SK-N-SH treated with all-trans-retinoic acid at 6 μM for 48 hours (cell line): ENCODE measurements around the gene SNTB2.

ENCODE experiments used
- ATAC-seq: fragments of 200-7000 bp; cut with Tn5 transposase; 3 replicates; pipeline ENCODE4 v1.9.1; 2020; ENCODE audit warnings: mild to moderate bottlenecking, moderate library complexity
- ARNTL ChIP-seq: fragments of 450-650 bp; formaldehyde crosslinking; IDR thresholded peaks from 2 replicates; pipeline ENCODE4 v1.5.0; 2020; ENCODE audit warnings: low read depth, mild to moderate bottlenecking, moderate library complexity, borderline replicate concordance
- CSDC2 ChIP-seq: fragments of 250-450 bp; sonication (Bioruptor Pico); IDR thresholded peaks from 2 replicates; pipeline ENCODE4 v1.5.0; 2020; ENCODE audit warnings: mild to moderate bottlenecking, moderate library complexity
- CSRNP3 ChIP-seq: fragments of 250-450 bp; sonication (Bioruptor Pico); IDR thresholded peaks from 2 replicates; pipeline ENCODE4 v1.5.1; 2021; ENCODE audit warnings: mild to moderate bottlenecking, moderate library complexity
- ESRRG ChIP-seq: fragments of 250-450 bp; sonication (Bioruptor Pico); IDR thresholded peaks from 2 replicates; pipeline ENCODE4 v1.6.1; 2021; ENCODE audit warnings: mild to moderate bottlenecking
- GLIS3 ChIP-seq: fragments of 250-450 bp; sonication (Bioruptor Pico); IDR thresholded peaks from 2 replicates; pipeline ENCODE4 v1.5.0; 2020; ENCODE audit warnings: mild to moderate bottlenecking, moderate library complexity
- ISL1 ChIP-seq: fragments of 250-450 bp; sonication (Bioruptor Pico); IDR thresholded peaks from 2 replicates; pipeline ENCODE4 v2.1.2; 2022; ENCODE audit warnings: mild to moderate bottlenecking, moderate library complexity
- OSR1 ChIP-seq: fragments of 250-450 bp; sonication (Bioruptor Pico); IDR thresholded peaks from 2 replicates; pipeline ENCODE4 v1.8.0; 2022; ENCODE audit warnings: moderate library complexity, mild to moderate bottlenecking, inconsistent platforms
- PATZ1 ChIP-seq: fragments of 250-450 bp; sonication (Bioruptor Pico); IDR thresholded peaks from 2 replicates; pipeline ENCODE4 v1.8.0; 2020; ENCODE audit warnings: mild to moderate bottlenecking, moderate library complexity, borderline replicate concordance
- POU6F1 ChIP-seq: fragments of 250-450 bp; sonication (Bioruptor Pico); IDR thresholded peaks from 2 replicates; pipeline ENCODE4 v1.8.0; 2021; ENCODE audit warnings: low read depth, mild to moderate bottlenecking, moderate library complexity, borderline replicate concordance
- PPARA ChIP-seq: fragments of 250-450 bp; sonication (Bioruptor Pico); IDR thresholded peaks from 2 replicates; pipeline ENCODE4 v1.5.0; 2020; ENCODE audit warnings: mild to moderate bottlenecking, borderline replicate concordance
- RARB ChIP-seq: fragments of 250-450 bp; sonication (Bioruptor Pico); IDR thresholded peaks from 2 replicates; pipeline ENCODE4 v1.8.0; 2021; ENCODE audit warnings: mild to moderate bottlenecking, moderate library complexity
- TCF4 ChIP-seq: fragments of 250-450 bp; sonication (Bioruptor Pico); IDR thresholded peaks from 2 replicates; pipeline ENCODE4 v1.8.0; 2021; ENCODE audit warnings: mild to moderate bottlenecking, moderate library complexity, borderline replicate concordance
- TOX ChIP-seq: fragments of 250-450 bp; sonication (Bioruptor Pico); IDR thresholded peaks from 2 replicates; pipeline ENCODE4 v1.8.0; 2021; ENCODE audit warnings: mild to moderate bottlenecking, moderate library complexity, borderline replicate concordance
- TSHZ2 ChIP-seq: fragments of 250-450 bp; sonication (Bioruptor Pico); IDR thresholded peaks from 2 replicates; pipeline ENCODE4 v1.5.0; 2020; ENCODE audit warnings: mild to moderate bottlenecking, moderate library complexity
- ZC3H10 ChIP-seq: fragments of 250-450 bp; sonication (Bioruptor Pico); IDR thresholded peaks from 2 replicates; pipeline ENCODE4 v1.5.1; 2021; ENCODE audit warnings: mild to moderate bottlenecking, moderate library complexity
- ZFP3 ChIP-seq: fragments of 250-450 bp; sonication (Bioruptor Pico); IDR thresholded peaks from 2 replicates; pipeline ENCODE4 v1.5.0; 2020; ENCODE audit warnings: mild to moderate bottlenecking, moderate library complexity
- ZFP30 ChIP-seq: fragments of 450-650 bp; formaldehyde crosslinking; IDR thresholded peaks from 2 replicates; pipeline ENCODE4 v1.5.0; 2022; ENCODE audit warnings: mild to moderate bottlenecking, moderate library complexity
- ZNF565 ChIP-seq: fragments of 450-650 bp; formaldehyde crosslinking; conservative IDR thresholded peaks from 2 replicates; pipeline ENCODE4 v1.5.0; 2020; ENCODE audit warnings: low read depth, mild to moderate bottlenecking, moderate library complexity
- ZNF70 ChIP-seq: fragments of 450-650 bp; formaldehyde crosslinking; IDR thresholded peaks from 2 replicates; pipeline ENCODE4 v1.5.0; 2020; ENCODE audit warnings: mild to moderate bottlenecking, moderate library complexity
- ZNF8 ChIP-seq: fragments of 450-650 bp; formaldehyde crosslinking; IDR thresholded peaks from 2 replicates; pipeline ENCODE4 v1.5.0; 2020; ENCODE audit warnings: mild to moderate bottlenecking, moderate library complexity

SNTB2 gene

GRCh38 chr16:69270831-69271230, 83.9 kb downstream of the SNTB2 start:
- TF ChIP-seq PPARA (CRISPR knock-in tag) (no peak), CSRNP3 (CRISPR knock-in tag) (no peak), TSHZ2 (CRISPR knock-in tag) (no peak), OSR1 (CRISPR knock-in tag) (no peak), ESRRG (CRISPR knock-in tag) (no peak), ARNTL (CRISPR knock-in tag) (no peak), ISL1 (no peak), ZC3H10 (no peak), ZFP3 (no peak), ZNF8 (CRISPR knock-in tag) (no peak), ZNF70 (CRISPR knock-in tag) (no peak), PATZ1 (CRISPR knock-in tag) (no peak), POU6F1 (no peak), RARB (CRISPR knock-in tag) (no peak), TCF4 (CRISPR knock-in tag) (no peak), GLIS3 (CRISPR knock-in tag) (no peak), ZFP30 (CRISPR knock-in tag) (no peak), CSDC2 (CRISPR knock-in tag) (no peak), TOX (CRISPR knock-in tag) (no peak)
- no peak for ATAC-seq

- no peak for TF ChIP-seq TCF4 (CRISPR knock-in tag)
- no peak for TF ChIP-seq ZFP3
- TF ChIP-seq RARB (CRISPR knock-in tag): no peak
- TF ChIP-seq PATZ1 (CRISPR knock-in tag): no peak
- no peak for TF ChIP-seq ZNF565 (CRISPR knock-in tag)
- TF ChIP-seq ZNF8 (CRISPR knock-in tag): no peak
- TF ChIP-seq POU6F1: no peak
- TF ChIP-seq ZC3H10: no peak
- no peak for TF ChIP-seq ZNF70 (CRISPR knock-in tag)
- TF ChIP-seq, all 23 proteins: peak for 0
- ATAC-seq: no peak
Measured at GRCh38 chr16:69273009-69273408, 86.0 kb downstream of the SNTB2 start.
